HEK293 (cell line): Measurements from ENCODE around the gene PDE2A.
A peak's percentile ranks its signal among the peaks of the same experiment; 100 is the strongest.

ENCODE experiments used
- CTCF ChIA-PET: fragments of 350-600 bp; formaldehyde crosslinking; extraction: SDS; loops from one replicate; lab custom pipeline; 2021; ENCODE audit warnings: antibody characterized with exemption; lab: Yijun Ruan, JAX
- POLR2A ChIA-PET: fragments of 300-600 bp; formaldehyde crosslinking; extraction: SDS; loops from one replicate; lab custom pipeline; 2020; ENCODE audit warnings: antibody characterized with exemption, inconsistent platforms; lab: Yijun Ruan, JAX
- H3K27ac ChIP-seq: fragments of 200-500 bp; sonication (Bioruptor generic); 2 replicates; pipeline ENCODE4 v1.5.1; 2014; ENCODE audit warnings: low read depth, low read length, control low read depth, inconsistent platforms; ENCODE audit errors: extremely low read depth
- H3K36me3 ChIP-seq, 2 experiments: fragments of 200-500 bp in 1 of 2; sonication (Bioruptor generic) in 1 of 2; 1 replicate in 1 of 2; 2 replicates in 1 of 2; pipeline ENCODE4 v1.5.1; 2014 to 2017; ENCODE audit warnings: inconsistent platforms in 2 of 2, low read length in 2 of 2; ENCODE audit not compliant: control insufficient read depth in 2 of 2, insufficient read depth in 1 of 2
- H3K4me1 ChIP-seq: fragments of 200-500 bp; sonication (Bioruptor generic); 2 replicates; pipeline ENCODE4 v1.5.1; 2014; ENCODE audit warnings: mild to moderate bottlenecking, low read length, inconsistent platforms; ENCODE audit not compliant: control insufficient read depth, insufficient read depth
- H3K4me3 ChIP-seq: 2 replicates; pipeline ENCODE4 v1.5.1; 2011; ENCODE audit warnings: low read depth, mild to moderate bottlenecking, control low read depth, low read length, moderate library complexity
- H3K9me3 ChIP-seq: fragments of 200-500 bp; sonication (Bioruptor generic); 2 replicates; pipeline ENCODE4 v1.5.1; 2014; ENCODE audit warnings: low read depth, low read length, inconsistent platforms; ENCODE audit not compliant: control insufficient read depth, insufficient read depth
- BCL11B ChIP-seq: fragments of 450-650 bp; formaldehyde crosslinking; IDR thresholded peaks from 2 replicates; pipeline ENCODE4 v1.5.1; 2016; ENCODE audit warnings: low read depth, missing biosample characterization, missing genetic modification characterization
- EGR2 ChIP-seq: fragments of 450-650 bp; formaldehyde crosslinking; IDR thresholded peaks from 2 replicates; pipeline ENCODE4 v1.5.1; 2016; ENCODE audit warnings: low read depth, missing biosample characterization, missing genetic modification characterization
- SETDB1 ChIP-seq: IDR thresholded peaks from one replicate; pipeline ENCODE4 v1.6.1; 2017; ENCODE audit warnings: mild to moderate bottlenecking, low read length, moderate library complexity, mixed read lengths; ENCODE audit not compliant: insufficient read length
- SP2 ChIP-seq: fragments of 450-650 bp; formaldehyde crosslinking; IDR thresholded peaks from 2 replicates; pipeline ENCODE4 v1.5.1; 2016; ENCODE audit warnings: missing biosample characterization, missing genetic modification characterization
- ZFP37 ChIP-seq: fragments of 450-650 bp; formaldehyde crosslinking; IDR thresholded peaks from 2 replicates; pipeline ENCODE4 v1.5.1; 2016; ENCODE audit warnings: missing biosample characterization, missing genetic modification characterization
- ZNF174 ChIP-seq: fragments of 450-650 bp; formaldehyde crosslinking; IDR thresholded peaks from 2 replicates; pipeline ENCODE4 v1.5.0; 2017; ENCODE audit warnings: missing biosample characterization, mild to moderate bottlenecking, missing genetic modification characterization
- ZNF274 ChIP-seq, 2 experiments: fragments of 200-500 bp in 1 of 2; fragments of 450-650 bp in 1 of 2; sonication (Bioruptor generic) in 1 of 2; formaldehyde crosslinking in 1 of 2; IDR thresholded peaks; 2 replicates each; pipeline versions ENCODE4 v1.5.1 to v1.6.1; 2014 to 2016; ENCODE audit warnings: borderline replicate concordance in 1 of 2, inconsistent platforms in 1 of 2, low read length in 1 of 2, missing biosample characterization in 1 of 2, missing genetic modification characterization in 1 of 2
- ZNF335 ChIP-seq: fragments of 450-650 bp; formaldehyde crosslinking; conservative IDR thresholded peaks from 2 replicates; pipeline ENCODE4 v1.5.1; 2016; ENCODE audit warnings: missing biosample characterization, missing genetic modification characterization
- ZNF423 ChIP-seq: fragments of 450-650 bp; formaldehyde crosslinking; IDR thresholded peaks from 2 replicates; pipeline ENCODE4 v1.5.1; 2016; ENCODE audit warnings: missing biosample characterization, missing genetic modification characterization
- ZNF549 ChIP-seq: fragments of 450-650 bp; IDR thresholded peaks from 2 replicates; pipeline ENCODE4 v1.5.1; 2018; ENCODE audit warnings: missing biosample characterization, missing genetic modification characterization, mild to moderate bottlenecking, inconsistent platforms, moderate library complexity
- TF ChIP-seq, protein P1 (sequence below): fragments of 450-650 bp; formaldehyde crosslinking; IDR thresholded peaks from 2 replicates; pipeline ENCODE4 v1.5.1; 2016; ENCODE audit warnings: missing biosample characterization, missing genetic modification characterization
- TF ChIP-seq, protein P2 (sequence below): fragments of 450-650 bp; formaldehyde crosslinking; IDR thresholded peaks from 2 replicates; pipeline ENCODE4 v1.5.1; 2016; ENCODE audit warnings: missing biosample characterization, missing genetic modification characterization, borderline replicate concordance
- TF ChIP-seq, protein P3 (sequence below): fragments of 450-650 bp; formaldehyde crosslinking; IDR thresholded peaks from 2 replicates; pipeline ENCODE4 v1.5.1; 2016; ENCODE audit warnings: missing biosample characterization, missing genetic modification characterization
- TF ChIP-seq, protein P4 (sequence below): fragments of 450-650 bp; formaldehyde crosslinking; IDR thresholded peaks from 2 replicates; pipeline ENCODE4 v1.5.1; 2016; ENCODE audit warnings: missing biosample characterization, missing genetic modification characterization
- TF ChIP-seq, protein P5 (sequence below): fragments of 450-650 bp; formaldehyde crosslinking; IDR thresholded peaks from 2 replicates; pipeline ENCODE4 v1.5.1; 2016; ENCODE audit warnings: missing biosample characterization, missing genetic modification characterization

The PDE2A gene

DNA sequence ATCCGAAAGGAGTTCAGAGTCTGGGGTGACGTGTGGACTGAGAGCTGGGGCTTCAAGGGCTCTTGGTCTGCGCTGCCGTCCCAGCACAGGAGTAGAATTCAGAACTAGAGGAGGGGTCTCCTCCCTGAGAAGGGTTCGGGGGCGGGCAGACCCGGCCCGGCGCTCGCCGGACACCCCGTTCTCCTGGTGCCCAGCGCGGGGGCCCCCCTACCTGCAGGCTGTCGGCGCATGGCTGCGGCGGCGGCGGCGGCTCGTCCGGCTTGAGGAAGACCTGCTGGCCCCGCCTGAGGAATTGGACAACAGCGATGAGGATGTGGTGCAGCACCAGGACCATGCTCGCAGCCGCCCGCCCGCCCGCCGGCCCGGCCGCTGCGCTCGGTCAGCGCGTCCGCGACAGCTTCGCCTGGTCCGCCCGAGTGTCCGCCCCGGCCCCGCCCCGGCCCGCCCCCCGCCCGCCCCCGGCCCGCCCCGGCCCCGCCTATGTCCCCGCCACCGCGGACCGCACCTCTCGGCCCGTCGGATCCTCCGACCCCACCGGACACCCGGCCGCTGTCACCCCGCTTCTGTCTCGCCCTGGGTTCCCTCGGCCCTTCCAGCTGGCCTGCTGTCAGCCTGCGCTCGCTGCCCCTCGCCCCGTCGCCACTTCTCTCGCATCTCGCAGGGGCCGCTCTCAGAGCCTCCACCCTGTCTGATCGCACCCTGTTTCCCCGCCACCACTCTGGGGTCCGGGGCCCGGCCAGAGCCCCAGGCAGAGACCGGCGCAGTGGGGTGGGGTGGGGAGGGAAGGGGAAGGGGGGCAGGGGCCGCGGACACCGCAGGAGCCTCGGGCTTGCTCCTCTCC, 32.0 kb downstream of the PDE2A start (continued):
- TF ChIP-seq, protein P1, sequence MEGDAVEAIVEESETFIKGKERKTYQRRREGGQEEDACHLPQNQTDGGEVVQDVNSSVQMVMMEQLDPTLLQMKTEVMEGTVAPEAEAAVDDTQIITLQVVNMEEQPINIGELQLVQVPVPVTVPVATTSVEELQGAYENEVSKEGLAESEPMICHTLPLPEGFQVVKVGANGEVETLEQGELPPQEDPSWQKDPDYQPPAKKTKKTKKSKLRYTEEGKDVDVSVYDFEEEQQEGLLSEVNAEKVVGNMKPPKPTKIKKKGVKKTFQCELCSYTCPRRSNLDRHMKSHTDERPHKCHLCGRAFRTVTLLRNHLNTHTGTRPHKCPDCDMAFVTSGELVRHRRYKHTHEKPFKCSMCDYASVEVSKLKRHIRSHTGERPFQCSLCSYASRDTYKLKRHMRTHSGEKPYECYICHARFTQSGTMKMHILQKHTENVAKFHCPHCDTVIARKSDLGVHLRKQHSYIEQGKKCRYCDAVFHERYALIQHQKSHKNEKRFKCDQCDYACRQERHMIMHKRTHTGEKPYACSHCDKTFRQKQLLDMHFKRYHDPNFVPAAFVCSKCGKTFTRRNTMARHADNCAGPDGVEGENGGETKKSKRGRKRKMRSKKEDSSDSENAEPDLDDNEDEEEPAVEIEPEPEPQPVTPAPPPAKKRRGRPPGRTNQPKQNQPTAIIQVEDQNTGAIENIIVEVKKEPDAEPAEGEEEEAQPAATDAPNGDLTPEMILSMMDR (tag by site-specific recombination) = no peak
- TF ChIP-seq ZNF335 (tag by site-specific recombination) (no peak; the same call in 1 of the 2 replicates), EGR2 (no peak), SP2 (tag by site-specific recombination) (0 out of 2 replicates have a peak, but pooled peaks have one; percentile 14), ZNF274 (IDR thresholded peaks at IDR 0.05; ENCODE audit: low read length) (no peak), ZNF274 (tag by site-specific recombination; IDR thresholded peaks at IDR 0.05; ENCODE audit: borderline replicate concordance) (no peak), ZNF174 (tag by site-specific recombination) (no peak), SETDB1 (no peak), ZFP37 (tag by site-specific recombination) (no peak)
- TF ChIP-seq, protein P2, sequence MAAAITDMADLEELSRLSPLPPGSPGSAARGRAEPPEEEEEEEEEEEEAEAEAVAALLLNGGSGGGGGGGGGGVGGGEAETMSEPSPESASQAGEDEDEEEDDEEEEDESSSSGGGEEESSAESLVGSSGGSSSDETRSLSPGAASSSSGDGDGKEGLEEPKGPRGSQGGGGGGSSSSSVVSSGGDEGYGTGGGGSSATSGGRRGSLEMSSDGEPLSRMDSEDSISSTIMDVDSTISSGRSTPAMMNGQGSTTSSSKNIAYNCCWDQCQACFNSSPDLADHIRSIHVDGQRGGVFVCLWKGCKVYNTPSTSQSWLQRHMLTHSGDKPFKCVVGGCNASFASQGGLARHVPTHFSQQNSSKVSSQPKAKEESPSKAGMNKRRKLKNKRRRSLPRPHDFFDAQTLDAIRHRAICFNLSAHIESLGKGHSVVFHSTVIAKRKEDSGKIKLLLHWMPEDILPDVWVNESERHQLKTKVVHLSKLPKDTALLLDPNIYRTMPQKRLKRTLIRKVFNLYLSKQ (tag by site-specific recombination) = no peak

DNA sequence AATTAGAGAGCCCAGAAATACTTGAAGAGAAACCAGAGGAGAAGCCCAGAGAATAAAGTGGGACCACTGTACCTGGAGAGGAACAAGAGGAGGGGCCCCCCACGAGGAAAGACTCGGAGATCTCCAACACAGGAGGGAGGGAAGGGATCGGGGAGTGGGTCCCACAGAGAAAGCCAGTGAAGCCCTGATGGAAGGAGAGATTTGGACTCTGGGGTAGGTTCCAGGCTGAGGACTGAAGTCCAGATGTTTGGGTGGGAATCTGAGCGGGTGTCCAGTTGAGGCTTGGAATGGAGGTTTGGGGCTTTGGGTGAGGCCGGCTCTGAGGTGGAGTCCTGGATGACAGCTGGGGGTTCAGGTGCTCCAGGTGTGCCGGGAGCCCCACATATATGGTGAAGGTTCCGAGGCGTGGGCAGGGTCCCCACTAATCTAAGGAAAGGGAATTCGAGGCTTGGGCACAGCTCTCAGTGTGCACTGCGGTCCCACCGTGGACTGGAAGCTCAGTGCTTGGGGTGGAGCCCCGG, 32.6 kb downstream of the PDE2A start:
- H3K36me3 ChIP-seq = no peaks in the 10 kb centered on the region
- H3K4me1 ChIP-seq = no peaks in the 10 kb centered on the region
- H3K27ac ChIP-seq = no peak overlapping the region
- ChIA-PET POLR2A (no interaction called here), CTCF (interaction anchor here (5.6 kb wide), 1 partner anchor 53 kb away, joined by 47 read pairs; no protein-coding TSS in a partner anchor)
- no peak for TF ChIP-seq ZNF549
- TF ChIP-seq, protein P3, sequence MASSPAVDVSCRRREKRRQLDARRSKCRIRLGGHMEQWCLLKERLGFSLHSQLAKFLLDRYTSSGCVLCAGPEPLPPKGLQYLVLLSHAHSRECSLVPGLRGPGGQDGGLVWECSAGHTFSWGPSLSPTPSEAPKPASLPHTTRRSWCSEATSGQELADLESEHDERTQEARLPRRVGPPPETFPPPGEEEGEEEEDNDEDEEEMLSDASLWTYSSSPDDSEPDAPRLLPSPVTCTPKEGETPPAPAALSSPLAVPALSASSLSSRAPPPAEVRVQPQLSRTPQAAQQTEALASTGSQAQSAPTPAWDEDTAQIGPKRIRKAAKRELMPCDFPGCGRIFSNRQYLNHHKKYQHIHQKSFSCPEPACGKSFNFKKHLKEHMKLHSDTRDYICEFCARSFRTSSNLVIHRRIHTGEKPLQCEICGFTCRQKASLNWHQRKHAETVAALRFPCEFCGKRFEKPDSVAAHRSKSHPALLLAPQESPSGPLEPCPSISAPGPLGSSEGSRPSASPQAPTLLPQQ = peak; percentile 54
- no peaks in the 10 kb centered on the region for H3K9me3 ChIP-seq
- no peak overlapping the region for H3K4me3 ChIP-seq

DNA sequence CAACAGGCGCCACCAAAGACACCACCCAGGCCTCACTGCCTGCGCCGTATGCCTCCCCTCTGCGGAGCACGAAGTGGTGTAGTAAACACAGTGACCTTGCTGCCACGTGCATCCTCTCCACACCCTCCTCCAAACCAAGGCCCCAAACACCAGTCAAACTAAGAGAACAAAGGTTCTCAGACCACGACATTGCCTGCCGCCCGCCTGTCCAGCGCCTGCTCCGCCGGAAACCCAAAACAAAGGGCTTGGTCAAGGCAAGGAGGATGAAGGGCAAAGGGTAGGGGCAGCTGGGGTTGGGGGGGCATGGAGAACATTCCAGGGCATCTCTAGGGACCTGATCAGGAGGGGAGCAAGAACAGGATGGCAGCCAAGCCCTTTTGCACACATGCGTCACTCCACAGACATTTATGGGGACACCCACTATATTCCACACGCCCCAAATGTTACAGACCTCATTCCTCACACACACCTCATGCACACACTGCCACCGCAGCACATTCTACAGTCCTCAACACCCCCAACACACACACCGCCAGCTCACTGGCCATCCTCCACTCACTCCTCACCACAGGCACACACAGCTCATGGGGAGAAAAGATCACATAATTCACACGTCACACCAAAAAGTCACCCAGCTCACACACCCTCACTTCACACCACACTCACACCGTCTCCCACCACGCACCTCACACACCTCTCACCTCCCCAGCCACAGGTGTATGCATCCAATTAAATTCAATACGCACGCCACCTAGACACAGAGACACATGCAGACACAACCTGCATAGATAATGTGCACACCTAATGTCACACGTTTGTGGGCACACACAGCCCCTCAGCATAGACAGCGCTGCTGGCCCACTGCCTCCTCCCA, 34.5 kb downstream of the PDE2A start:
- Histone ChIP-seq H3K36me3 (no peaks in the 10 kb centered on the region), H3K4me3 (no peak overlapping the region), H3K27ac (no peak overlapping the region), H3K9me3 (no peaks in the 10 kb centered on the region), H3K4me1 (no peaks in the 10 kb centered on the region)
- CTCF ChIA-PET = interaction anchor here (0.9 to 1.8 kb wide), 2 partner anchors 54 to 168 kb away, joined by 3 to 10 read pairs; no protein-coding TSS in a partner anchor
- TF ChIP-seq BCL11B = no peak
- TF ChIP-seq, protein P4, sequence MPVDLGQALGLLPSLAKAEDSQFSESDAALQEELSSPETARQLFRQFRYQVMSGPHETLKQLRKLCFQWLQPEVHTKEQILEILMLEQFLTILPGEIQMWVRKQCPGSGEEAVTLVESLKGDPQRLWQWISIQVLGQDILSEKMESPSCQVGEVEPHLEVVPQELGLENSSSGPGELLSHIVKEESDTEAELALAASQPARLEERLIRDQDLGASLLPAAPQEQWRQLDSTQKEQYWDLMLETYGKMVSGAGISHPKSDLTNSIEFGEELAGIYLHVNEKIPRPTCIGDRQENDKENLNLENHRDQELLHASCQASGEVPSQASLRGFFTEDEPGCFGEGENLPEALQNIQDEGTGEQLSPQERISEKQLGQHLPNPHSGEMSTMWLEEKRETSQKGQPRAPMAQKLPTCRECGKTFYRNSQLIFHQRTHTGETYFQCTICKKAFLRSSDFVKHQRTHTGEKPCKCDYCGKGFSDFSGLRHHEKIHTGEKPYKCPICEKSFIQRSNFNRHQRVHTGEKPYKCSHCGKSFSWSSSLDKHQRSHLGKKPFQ (tag by site-specific recombination) = peak; percentile 91
- TF ChIP-seq, protein P5, sequence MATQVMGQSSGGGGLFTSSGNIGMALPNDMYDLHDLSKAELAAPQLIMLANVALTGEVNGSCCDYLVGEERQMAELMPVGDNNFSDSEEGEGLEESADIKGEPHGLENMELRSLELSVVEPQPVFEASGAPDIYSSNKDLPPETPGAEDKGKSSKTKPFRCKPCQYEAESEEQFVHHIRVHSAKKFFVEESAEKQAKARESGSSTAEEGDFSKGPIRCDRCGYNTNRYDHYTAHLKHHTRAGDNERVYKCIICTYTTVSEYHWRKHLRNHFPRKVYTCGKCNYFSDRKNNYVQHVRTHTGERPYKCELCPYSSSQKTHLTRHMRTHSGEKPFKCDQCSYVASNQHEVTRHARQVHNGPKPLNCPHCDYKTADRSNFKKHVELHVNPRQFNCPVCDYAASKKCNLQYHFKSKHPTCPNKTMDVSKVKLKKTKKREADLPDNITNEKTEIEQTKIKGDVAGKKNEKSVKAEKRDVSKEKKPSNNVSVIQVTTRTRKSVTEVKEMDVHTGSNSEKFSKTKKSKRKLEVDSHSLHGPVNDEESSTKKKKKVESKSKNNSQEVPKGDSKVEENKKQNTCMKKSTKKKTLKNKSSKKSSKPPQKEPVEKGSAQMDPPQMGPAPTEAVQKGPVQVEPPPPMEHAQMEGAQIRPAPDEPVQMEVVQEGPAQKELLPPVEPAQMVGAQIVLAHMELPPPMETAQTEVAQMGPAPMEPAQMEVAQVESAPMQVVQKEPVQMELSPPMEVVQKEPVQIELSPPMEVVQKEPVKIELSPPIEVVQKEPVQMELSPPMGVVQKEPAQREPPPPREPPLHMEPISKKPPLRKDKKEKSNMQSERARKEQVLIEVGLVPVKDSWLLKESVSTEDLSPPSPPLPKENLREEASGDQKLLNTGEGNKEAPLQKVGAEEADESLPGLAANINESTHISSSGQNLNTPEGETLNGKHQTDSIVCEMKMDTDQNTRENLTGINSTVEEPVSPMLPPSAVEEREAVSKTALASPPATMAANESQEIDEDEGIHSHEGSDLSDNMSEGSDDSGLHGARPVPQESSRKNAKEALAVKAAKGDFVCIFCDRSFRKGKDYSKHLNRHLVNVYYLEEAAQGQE (tag by site-specific recombination) = no peak
- TF ChIP-seq ZNF423 (tag by site-specific recombination) = no peak
- POLR2A ChIA-PET = no interaction called here
